ENCODE results near the gene HOXA9.

HOXA9 gene

DNA sequence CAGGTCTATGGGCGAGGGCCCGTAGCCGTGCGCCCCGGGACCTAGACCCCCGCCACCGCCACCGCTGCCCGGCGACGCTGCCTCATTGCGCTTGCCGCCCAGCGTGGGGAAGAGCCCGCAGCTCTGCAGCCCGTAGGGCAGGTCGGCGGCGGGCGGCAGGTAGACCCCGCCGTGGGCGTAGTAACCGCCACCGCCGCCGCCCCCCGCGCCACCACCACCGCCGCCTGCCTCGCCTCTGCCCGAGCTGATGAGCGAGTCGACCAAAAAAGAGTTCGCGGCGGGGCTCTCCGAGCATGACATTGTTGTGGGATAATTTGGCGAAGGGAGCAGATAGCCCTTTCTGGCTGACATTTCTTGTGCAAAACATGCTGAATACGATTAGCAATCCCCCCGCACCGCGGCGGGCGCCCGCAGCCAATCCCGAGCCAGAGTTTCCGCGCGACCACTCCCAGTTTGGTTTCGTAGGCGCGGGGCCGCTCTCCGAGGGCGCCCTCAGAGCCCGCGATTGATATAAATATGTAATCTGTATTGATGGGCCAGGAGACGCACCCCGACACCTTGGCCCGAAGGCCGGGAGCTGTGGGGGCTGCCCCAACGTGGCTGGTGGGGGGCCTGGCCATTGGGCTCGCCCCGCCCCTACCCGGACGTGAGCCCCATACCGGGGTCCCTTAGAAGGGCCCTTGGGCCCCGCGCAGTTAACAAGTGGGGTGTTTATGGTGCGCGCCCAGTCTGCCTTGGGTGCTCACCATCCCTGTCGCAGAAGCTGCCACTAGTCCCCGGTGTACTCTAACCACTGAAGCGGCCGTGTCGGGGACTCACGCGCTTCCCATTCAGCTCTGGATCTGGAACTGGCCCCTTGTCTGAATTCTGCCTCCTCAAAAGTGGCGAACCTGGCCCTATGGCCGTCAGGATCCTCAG is 8.9 kb upstream of the HOXA9 start, which contains the start of gene HOXA10 (continued):
- TF ChIP-seq, protein P1, sequence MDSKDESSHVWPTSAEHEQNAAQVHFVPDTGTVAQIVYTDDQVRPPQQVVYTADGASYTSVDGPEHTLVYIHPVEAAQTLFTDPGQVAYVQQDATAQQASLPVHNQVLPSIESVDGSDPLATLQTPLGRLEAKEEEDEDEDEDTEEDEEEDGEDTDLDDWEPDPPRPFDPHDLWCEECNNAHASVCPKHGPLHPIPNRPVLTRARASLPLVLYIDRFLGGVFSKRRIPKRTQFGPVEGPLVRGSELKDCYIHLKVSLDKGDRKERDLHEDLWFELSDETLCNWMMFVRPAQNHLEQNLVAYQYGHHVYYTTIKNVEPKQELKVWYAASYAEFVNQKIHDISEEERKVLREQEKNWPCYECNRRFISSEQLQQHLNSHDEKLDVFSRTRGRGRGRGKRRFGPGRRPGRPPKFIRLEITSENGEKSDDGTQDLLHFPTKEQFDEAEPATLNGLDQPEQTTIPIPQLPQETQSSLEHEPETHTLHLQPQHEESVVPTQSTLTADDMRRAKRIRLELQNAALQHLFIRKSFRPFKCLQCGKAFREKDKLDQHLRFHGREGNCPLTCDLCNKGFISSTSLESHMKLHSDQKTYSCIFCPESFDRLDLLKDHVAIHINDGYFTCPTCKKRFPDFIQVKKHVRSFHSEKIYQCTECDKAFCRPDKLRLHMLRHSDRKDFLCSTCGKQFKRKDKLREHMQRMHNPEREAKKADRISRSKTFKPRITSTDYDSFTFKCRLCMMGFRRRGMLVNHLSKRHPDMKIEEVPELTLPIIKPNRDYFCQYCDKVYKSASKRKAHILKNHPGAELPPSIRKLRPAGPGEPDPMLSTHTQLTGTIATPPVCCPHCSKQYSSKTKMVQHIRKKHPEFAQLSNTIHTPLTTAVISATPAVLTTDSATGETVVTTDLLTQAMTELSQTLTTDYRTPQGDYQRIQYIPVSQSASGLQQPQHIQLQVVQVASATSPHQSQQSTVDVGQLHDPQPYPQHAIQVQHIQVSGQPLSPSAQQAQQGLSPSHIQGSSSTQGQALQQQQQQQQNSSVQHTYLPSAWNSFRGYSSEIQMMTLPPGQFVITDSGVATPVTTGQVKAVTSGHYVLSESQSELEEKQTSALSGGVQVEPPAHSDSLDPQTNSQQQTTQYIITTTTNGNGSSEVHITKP (tag by site-specific recombination; IDR thresholded peaks at IDR 0.05) = no peak
- no peak for TF ChIP-seq ZNF560 (tag by site-specific recombination; IDR thresholded peaks at IDR 0.05; ENCODE audit: borderline replicate concordance)
- TF ChIP-seq ZNF2 (tag by site-specific recombination; IDR thresholded peaks at IDR 0.05) = no peak
- no peak for TF ChIP-seq ZNF777 (tag by site-specific recombination; IDR thresholded peaks at IDR 0.05; ENCODE audit: borderline replicate concordance)
- TF ChIP-seq ZNF658 (tag by site-specific recombination; IDR thresholded peaks at IDR 0.05) = no peak
- TF ChIP-seq, protein P2, sequence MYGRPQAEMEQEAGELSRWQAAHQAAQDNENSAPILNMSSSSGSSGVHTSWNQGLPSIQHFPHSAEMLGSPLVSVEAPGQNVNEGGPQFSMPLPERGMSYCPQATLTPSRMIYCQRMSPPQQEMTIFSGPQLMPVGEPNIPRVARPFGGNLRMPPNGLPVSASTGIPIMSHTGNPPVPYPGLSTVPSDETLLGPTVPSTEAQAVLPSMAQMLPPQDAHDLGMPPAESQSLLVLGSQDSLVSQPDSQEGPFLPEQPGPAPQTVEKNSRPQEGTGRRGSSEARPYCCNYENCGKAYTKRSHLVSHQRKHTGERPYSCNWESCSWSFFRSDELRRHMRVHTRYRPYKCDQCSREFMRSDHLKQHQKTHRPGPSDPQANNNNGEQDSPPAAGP (tag by site-specific recombination; IDR thresholded peaks at IDR 0.05) = no peak
- no peak for TF ChIP-seq ZNF214 (tag by site-specific recombination; IDR thresholded peaks at IDR 0.05; ENCODE audit: borderline replicate concordance)
- TF ChIP-seq ZNF202 (tag by site-specific recombination; IDR thresholded peaks at IDR 0.05; ENCODE audit: borderline replicate concordance) = no peak
- TF ChIP-seq ZNF596 (tag by site-specific recombination; IDR thresholded peaks at IDR 0.05) = no peak; the same call in 1 of the 2 replicates
- TF ChIP-seq ZNF792 (tag by site-specific recombination; IDR thresholded peaks at IDR 0.05) = no peak
- TF ChIP-seq, protein P3, sequence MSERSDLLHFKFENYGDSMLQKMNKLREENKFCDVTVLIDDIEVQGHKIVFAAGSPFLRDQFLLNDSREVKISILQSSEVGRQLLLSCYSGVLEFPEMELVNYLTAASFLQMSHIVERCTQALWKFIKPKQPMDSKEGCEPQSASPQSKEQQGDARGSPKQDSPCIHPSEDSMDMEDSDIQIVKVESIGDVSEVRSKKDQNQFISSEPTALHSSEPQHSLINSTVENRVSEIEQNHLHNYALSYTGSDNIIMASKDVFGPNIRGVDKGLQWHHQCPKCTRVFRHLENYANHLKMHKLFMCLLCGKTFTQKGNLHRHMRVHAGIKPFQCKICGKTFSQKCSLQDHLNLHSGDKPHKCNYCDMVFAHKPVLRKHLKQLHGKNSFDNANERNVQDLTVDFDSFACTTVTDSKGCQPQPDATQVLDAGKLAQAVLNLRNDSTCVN (tag by site-specific recombination; optimal IDR thresholded peaks at IDR 0.05) = peak; percentile 41
- TF ChIP-seq KLF9 (tag by site-specific recombination; IDR thresholded peaks at IDR 0.05; ENCODE audit: low read depth) = no peak
- TF ChIP-seq HOXD13 (CRISPR knock-in tag; IDR thresholded peaks at IDR 0.05; ENCODE audit: borderline replicate concordance) = no peak
- TF ChIP-seq ZFP37 (tag by site-specific recombination; IDR thresholded peaks at IDR 0.05) = no peak
- TF ChIP-seq ZNF626 (tag by site-specific recombination; IDR thresholded peaks at IDR 0.05) = no peak
- TF ChIP-seq, protein P4, sequence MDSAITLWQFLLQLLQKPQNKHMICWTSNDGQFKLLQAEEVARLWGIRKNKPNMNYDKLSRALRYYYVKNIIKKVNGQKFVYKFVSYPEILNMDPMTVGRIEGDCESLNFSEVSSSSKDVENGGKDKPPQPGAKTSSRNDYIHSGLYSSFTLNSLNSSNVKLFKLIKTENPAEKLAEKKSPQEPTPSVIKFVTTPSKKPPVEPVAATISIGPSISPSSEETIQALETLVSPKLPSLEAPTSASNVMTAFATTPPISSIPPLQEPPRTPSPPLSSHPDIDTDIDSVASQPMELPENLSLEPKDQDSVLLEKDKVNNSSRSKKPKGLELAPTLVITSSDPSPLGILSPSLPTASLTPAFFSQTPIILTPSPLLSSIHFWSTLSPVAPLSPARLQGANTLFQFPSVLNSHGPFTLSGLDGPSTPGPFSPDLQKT (IDR thresholded peaks at IDR 0.05; ENCODE audit: borderline replicate concordance, low read depth, low read length) = no peak
- TF ChIP-seq, protein P5, sequence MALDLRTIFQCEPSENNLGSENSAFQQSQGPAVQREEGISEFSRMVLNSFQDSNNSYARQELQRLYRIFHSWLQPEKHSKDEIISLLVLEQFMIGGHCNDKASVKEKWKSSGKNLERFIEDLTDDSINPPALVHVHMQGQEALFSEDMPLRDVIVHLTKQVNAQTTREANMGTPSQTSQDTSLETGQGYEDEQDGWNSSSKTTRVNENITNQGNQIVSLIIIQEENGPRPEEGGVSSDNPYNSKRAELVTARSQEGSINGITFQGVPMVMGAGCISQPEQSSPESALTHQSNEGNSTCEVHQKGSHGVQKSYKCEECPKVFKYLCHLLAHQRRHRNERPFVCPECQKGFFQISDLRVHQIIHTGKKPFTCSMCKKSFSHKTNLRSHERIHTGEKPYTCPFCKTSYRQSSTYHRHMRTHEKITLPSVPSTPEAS (tag by site-specific recombination; IDR thresholded peaks at IDR 0.05) = no peak
- TF ChIP-seq ZNF292 (tag by site-specific recombination; IDR thresholded peaks at IDR 0.05; ENCODE audit: borderline replicate concordance, low read depth) = no peak
- peak; percentile 83 for TF ChIP-seq ZXDB (tag by site-specific recombination; IDR thresholded peaks at IDR 0.05)
- TF ChIP-seq ZBTB10 (tag by site-specific recombination; IDR thresholded peaks at IDR 0.05) = peak; percentile 77; the same call in 1 of the 2 replicates
- TF ChIP-seq AEBP2 (tag by site-specific recombination; IDR thresholded peaks at IDR 0.05; ENCODE audit: borderline replicate concordance) = no peak
- no peak for TF ChIP-seq ZNF791 (tag by site-specific recombination; IDR thresholded peaks at IDR 0.05)
- TF ChIP-seq ZFP41 (tag by site-specific recombination; IDR thresholded peaks at IDR 0.05; ENCODE audit: borderline replicate concordance) = no peak
- no peak for TF ChIP-seq ZNF324 (tag by site-specific recombination; IDR thresholded peaks at IDR 0.05)
